Neural cell (in vitro differentiated cells): ENCODE data around the gene BOD1.

Experiments used
- EP300 ChIP-seq: fragments of 450-650 bp; conservative IDR thresholded peaks from 2 replicates; pipeline ENCODE4 v1.6.1; 2014; ENCODE audit warnings: antibody characterized with exemption, mild to moderate bottlenecking, moderate library complexity; ENCODE audit not compliant: poor library complexity, severe bottlenecking
- EZH2 ChIP-seq: fragments of 200-600, 300-800 bp; shearing (Covaris generic), sonication (generic); IDR thresholded peaks from 2 replicates; pipeline ENCODE4 v1.6.1; 2014; ENCODE audit warnings: antibody characterized with exemption, low read length, borderline replicate concordance, mild to moderate bottlenecking; ENCODE audit not compliant: insufficient read depth, poor library complexity, severe bottlenecking
- TF ChIP-seq, protein P1 (sequence below): fragments of 450-650 bp; IDR thresholded peaks from 2 replicates; pipeline ENCODE4 v1.5.1; 2014; ENCODE audit warnings: antibody characterized with exemption, mild to moderate bottlenecking, moderate library complexity; ENCODE audit not compliant: poor library complexity, severe bottlenecking

GRCh38 chr5:173577817-173578216 lies 38.6 kb downstream of the BOD1 start:
- no peak for TF ChIP-seq EP300
- TF ChIP-seq, protein P1, sequence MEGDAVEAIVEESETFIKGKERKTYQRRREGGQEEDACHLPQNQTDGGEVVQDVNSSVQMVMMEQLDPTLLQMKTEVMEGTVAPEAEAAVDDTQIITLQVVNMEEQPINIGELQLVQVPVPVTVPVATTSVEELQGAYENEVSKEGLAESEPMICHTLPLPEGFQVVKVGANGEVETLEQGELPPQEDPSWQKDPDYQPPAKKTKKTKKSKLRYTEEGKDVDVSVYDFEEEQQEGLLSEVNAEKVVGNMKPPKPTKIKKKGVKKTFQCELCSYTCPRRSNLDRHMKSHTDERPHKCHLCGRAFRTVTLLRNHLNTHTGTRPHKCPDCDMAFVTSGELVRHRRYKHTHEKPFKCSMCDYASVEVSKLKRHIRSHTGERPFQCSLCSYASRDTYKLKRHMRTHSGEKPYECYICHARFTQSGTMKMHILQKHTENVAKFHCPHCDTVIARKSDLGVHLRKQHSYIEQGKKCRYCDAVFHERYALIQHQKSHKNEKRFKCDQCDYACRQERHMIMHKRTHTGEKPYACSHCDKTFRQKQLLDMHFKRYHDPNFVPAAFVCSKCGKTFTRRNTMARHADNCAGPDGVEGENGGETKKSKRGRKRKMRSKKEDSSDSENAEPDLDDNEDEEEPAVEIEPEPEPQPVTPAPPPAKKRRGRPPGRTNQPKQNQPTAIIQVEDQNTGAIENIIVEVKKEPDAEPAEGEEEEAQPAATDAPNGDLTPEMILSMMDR = no peak
- TF ChIP-seq EZH2 = no peak
